Gastrocnemius medialis (tissue), 4 donors: ENCODE data around the gene POLG. TPM values are rescaled to one million over a fixed set of nuclear protein-coding genes. Genes with fewer than 3 reads are reported as not detected.

Source experiments
- ATAC-seq, 2 donors: fragments of 150-250 bp; one replicate each; pipeline ENCODE4 v1.9.1; 2016
- DNase-seq, 2 donors: peaks; one replicate each; pipeline ENCODE4 v3.0.0-alpha.2; 2019
- H3K27ac ChIP-seq, 4 donors: fragments of 200-600 bp; sonication (generic); 1 replicate in 1 of 4; 2 replicates in 3 of 4; pipeline ENCODE4 v1.5.1; 2016 to 2018; ENCODE audit warnings: mild to moderate bottlenecking in 2 of 4, moderate library complexity in 1 of 4
- H3K27me3 ChIP-seq, 3 donors: fragments of 200-600 bp; sonication (generic) in 2 of 3; 1 replicate in 1 of 3; 2 replicates in 2 of 3; pipeline versions ENCODE4 v1.5.1 to v1.6.0; 2016 to 2019; ENCODE audit warnings: mild to moderate bottlenecking in 1 of 3, moderate library complexity in 1 of 3
- H3K36me3 ChIP-seq, 2 donors: fragments of 200-600 bp; sonication (generic) in 1 of 2; one replicate each; pipeline ENCODE4 v1.5.1; 2017 to 2018
- H3K4me1 ChIP-seq, 2 donors: fragments of 200-600 bp; sonication (generic) in 1 of 2; one replicate each; pipeline ENCODE4 v1.5.1; 2016 to 2017; ENCODE audit warnings: mild to moderate bottlenecking in 2 of 2
- H3K4me3 ChIP-seq, 4 donors: fragments of 200-600 bp; sonication (generic) in 3 of 4; 1 replicate in 1 of 4; 2 replicates in 3 of 4; pipeline ENCODE4 v1.5.1; 2016 to 2019; ENCODE audit warnings: mild to moderate bottlenecking in 2 of 4
- H3K9me3 ChIP-seq, 3 donors: fragments of 200-600 bp; sonication (generic) in 2 of 3; 1 replicate in 1 of 3; 2 replicates in 2 of 3; pipeline ENCODE4 v1.5.1; 2016 to 2019
- CTCF ChIP-seq, 5 experiments: fragments of 450-650 bp in 3 of 5; fragments of 200-600 bp in 2 of 5; sonication (generic) in 2 of 5; IDR thresholded peaks in 4 of 5; conservative IDR thresholded peaks in 1 of 5; 1 replicate in 4 of 5; 2 replicates in 1 of 5; pipeline ENCODE4 v1.5.1; 2016 to 2019; ENCODE audit warnings: antibody characterized with exemption in 5 of 5, mild to moderate bottlenecking in 3 of 5, moderate library complexity in 3 of 5
- POLR2A ChIP-seq, 2 donors: fragments of 450-650 bp; IDR thresholded peaks; one replicate each; pipeline ENCODE4 v1.6.1; 2017; ENCODE audit warnings: antibody characterized with exemption in 2 of 2, mild to moderate bottlenecking in 2 of 2, moderate library complexity in 2 of 2
- in situ Hi-C, 4 donors: fragments of 200-750 bp; cut with MboI; loops; one replicate each; pipeline versions ENCODE4 v1.15.0 to v1.8.0; 2017; ENCODE audit warnings: low sequenced_read_pairs in 4 of 4
- intact Hi-C: fragments of 100-400 bp; cut with DNase I; formaldehyde crosslinking; loops from one replicate; pipeline ENCODE4 v1.15.1; 2023; ENCODE audit warnings: low total_unique reads
- total RNA-seq, 4 donors: library from RNA; depleted of rRNA; stranded (reverse); fragments of >200 nt; gene quantifications; one replicate each; pipeline versions ENCODE4 v1.1.0 to v1.2.3, GENCODE V29; 2016

POLG gene
- total RNA-seq, 4 donors from 2014 or later, result 50.9 to 81.9 (median 61.4) TPM

GRCh38 chr15:89381331-89381730 is 46.7 kb upstream of the POLG start:
- TF ChIP-seq CTCF (IDR thresholded peaks at IDR 0.05 in 4 of 5, conservative IDR thresholded peaks at IDR 0.05 in 1 of 5), result no peak
- TF ChIP-seq POLR2A (IDR thresholded peaks at IDR 0.05), result no peak
- Histone ChIP-seq H3K36me3 (no peaks in the 10 kb centered on the region), H3K27ac (no peak overlapping the region), H3K27me3 (peaks cover 49 to 56% (median 51%) of the 10 kb centered on the region in 3 donors), H3K4me3 (no peak overlapping the region), H3K9me3 (no peaks in the 10 kb centered on the region), H3K4me1 (peaks cover 0 to 9% of the 10 kb centered on the region in 2 donors)
- intact Hi-C loops, result no loop called here
- ATAC-seq, result no peak
- no peak for DNase-seq
- in situ Hi-C loops, result no loop called here

DNA sequence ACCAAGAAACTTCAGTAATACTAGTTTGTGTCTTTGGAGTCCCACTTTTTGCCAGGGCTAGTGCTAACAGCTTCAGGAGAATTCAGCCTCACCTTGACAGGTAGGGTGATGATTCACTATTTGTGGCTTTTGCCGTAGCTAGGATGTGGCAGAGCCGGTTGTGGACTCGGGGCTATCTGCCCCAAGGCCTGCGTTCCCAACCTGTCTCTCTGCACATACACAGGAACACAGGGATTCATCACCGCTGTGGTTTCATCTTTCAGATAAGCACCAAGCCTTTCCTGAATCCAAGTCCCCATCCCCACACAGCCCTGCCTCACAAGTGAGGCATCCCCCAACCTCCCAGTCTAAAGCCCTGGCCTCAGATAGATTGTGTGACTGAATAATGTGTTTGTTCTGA is 45.2 kb upstream of the POLG start:
- in situ Hi-C loops, result no loop called here
- no peaks in the 10 kb centered on the region for H3K36me3 ChIP-seq
- no peak overlapping the region for H3K4me3 ChIP-seq
- DNase-seq (no peak), ATAC-seq (no peak)
- no peaks in the 10 kb centered on the region for H3K9me3 ChIP-seq
- no peak overlapping the region for H3K27ac ChIP-seq
- TF ChIP-seq POLR2A (IDR thresholded peaks at IDR 0.05) (no peak), CTCF (IDR thresholded peaks at IDR 0.05 in 4 of 5, conservative IDR thresholded peaks at IDR 0.05 in 1 of 5) (no peak)
- intact Hi-C loops, result no loop called here
- peaks cover 0 to 9% of the 10 kb centered on the region in 2 donors for H3K4me1 ChIP-seq
- peaks cover 63 to 68% (median 65%) of the 10 kb centered on the region in 3 donors for H3K27me3 ChIP-seq

- H3K36me3 ChIP-seq, result no peaks in the 10 kb centered on the region
- no peak for TF ChIP-seq CTCF (IDR thresholded peaks at IDR 0.05 in 4 of 5, conservative IDR thresholded peaks at IDR 0.05 in 1 of 5)
- no peak for TF ChIP-seq POLR2A (IDR thresholded peaks at IDR 0.05)
- in situ Hi-C loops, result no loop called here
- H3K27ac ChIP-seq, result no peak overlapping the region
- peaks cover 68 to 74% (median 70%) of the 10 kb centered on the region in 3 donors for H3K27me3 ChIP-seq
- ATAC-seq (no peak), DNase-seq (no peak)
- peaks cover 0 to 9% of the 10 kb centered on the region in 2 donors for H3K4me1 ChIP-seq
- H3K9me3 ChIP-seq, result no peaks in the 10 kb centered on the region
- peak overlapping the region; percentile 29 to 46 (median 40) for H3K4me3 ChIP-seq
- intact Hi-C loops, result no loop called here
Observed at GRCh38 chr15:89379251-89379695, 44.6 kb upstream of the POLG start.

DNA sequence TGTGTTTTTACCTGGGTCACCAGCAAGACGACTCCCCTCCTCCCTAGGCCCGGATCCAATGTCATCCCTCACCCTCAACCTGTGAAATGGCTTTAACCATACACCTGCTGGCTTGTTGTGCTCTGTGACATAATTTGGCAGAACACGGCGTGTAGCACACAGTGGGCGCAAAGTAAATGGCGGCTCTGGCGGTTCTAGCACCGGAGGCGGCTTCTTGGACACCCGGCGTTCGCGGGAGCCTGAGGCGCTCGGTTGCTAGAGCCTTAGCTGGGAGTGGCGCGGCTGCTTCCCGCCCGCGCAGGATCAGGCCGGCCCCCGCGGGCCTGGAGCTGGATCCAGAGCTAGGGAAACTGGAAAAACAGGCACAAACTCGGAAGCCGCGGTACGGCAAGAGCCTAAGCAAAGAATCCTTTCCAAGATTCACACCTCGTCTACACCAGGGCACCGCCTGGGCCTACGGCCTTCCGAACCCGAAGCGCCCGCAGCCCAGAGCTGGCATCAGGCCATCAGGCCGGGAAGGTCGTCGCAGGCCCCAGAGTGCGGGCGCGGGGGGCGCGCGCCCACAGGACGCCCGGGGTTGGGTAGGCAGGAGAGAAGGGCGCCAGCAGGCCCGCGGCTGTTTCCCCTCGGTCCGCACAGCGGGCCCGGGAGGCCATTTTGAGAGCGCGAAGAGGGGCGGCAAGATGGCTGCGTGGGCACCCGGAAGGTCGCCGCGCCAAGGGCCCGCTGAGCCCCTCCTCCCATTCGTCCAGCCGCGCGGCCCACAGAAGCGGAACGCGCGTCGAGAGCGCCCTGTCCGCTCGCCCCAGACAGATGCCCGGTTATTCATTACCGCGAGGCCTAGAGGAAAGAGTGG is 43.9 kb upstream of the POLG start:
- no peaks in the 10 kb centered on the region for H3K9me3 ChIP-seq
- in situ Hi-C loops, result no loop called here
- peaks cover 76 to 81% (median 77%) of the 10 kb centered on the region in 3 donors for H3K27me3 ChIP-seq
- ATAC-seq, result no peak
- DNase-seq, result no peak
- peak overlapping the region; percentile 29 to 46 (median 40) for H3K4me3 ChIP-seq
- H3K36me3 ChIP-seq, result no peaks in the 10 kb centered on the region
- H3K4me1 ChIP-seq, result peaks cover 0 to 9% of the 10 kb centered on the region in 2 donors
- intact Hi-C loops, result no loop called here
- TF ChIP-seq CTCF (IDR thresholded peaks at IDR 0.05 in 4 of 5, conservative IDR thresholded peaks at IDR 0.05 in 1 of 5), result no peak
- TF ChIP-seq POLR2A (IDR thresholded peaks at IDR 0.05), result no peak
- no peak overlapping the region for H3K27ac ChIP-seq
